Measurements from ENCODE around the gene C1orf116. TPM values are rescaled to one million over a fixed set of nuclear protein-coding genes. Genes with fewer than 3 reads are reported as not detected.

The C1orf116 gene
- total RNA-seq, 3 donors from 2014 or later (not counting 1 experiment from before 2014, with no cell fraction given), result 0.21 to 0.39 (median 0.30) TPM

DNA sequence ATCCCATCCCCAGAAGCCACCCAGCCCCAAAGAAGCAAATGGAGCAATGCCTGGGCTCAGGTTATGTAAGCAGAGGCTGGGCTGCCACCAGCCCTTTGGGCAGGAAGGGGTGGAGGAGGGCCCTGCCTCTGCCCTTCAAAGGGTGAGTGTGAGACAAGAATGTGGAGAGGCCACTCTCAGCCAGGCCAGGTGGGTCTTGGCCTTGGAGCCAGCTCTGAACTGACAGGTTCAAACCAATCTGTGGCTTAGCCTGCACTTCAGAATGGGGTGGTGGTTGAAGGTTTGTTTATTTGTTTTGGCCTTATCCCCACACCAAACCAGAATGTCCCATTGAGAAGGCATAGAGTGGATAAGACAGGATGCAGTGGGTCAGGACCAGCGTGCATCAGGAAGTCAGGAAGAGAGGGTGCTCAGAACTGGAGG lies 29.8 kb downstream of the C1orf116 start:
- DNase-seq, result no peak
- intact Hi-C loops (cut with micrococcal nuclease), result no loop called here
- TF ChIP-seq CTCF (IDR thresholded peaks at IDR 0.05), result no peak
- Histone ChIP-seq H3K36me3 (ENCODE audit: control insufficient read depth, insufficient read depth, low read length) (no peaks in the 10 kb centered on the region), H3K27me3 (ENCODE audit: control insufficient read depth, insufficient read depth, low read length) (no peaks in the 10 kb centered on the region), H3K9me3 (ENCODE audit: control insufficient read depth, insufficient read depth, low read length) (no peaks in the 10 kb centered on the region), H3K4me1 (ENCODE audit: control insufficient read depth, insufficient read depth, low read length) (no peaks in the 10 kb centered on the region), H3K4me3 (ENCODE audit: low read length) (no peak overlapping the region), H3K27ac (ENCODE audit: low read length) (no peak overlapping the region)
- H3K4me1 Mint-ChIP-seq, result peaks cover 0 to 7% of the 10 kb centered on the region in 2 donors
- no peak overlapping the region for H3K4me3 Mint-ChIP-seq
- H3K27me3 Mint-ChIP-seq (ENCODE audit: low read depth in 2 of 2), result peaks cover 8 to 17% of the 10 kb centered on the region in 2 donors
- H3K36me3 Mint-ChIP-seq, result no peaks in the 10 kb centered on the region
- no peak for ATAC-seq
- no peak overlapping the region for H3K27ac Mint-ChIP-seq
- 54% methylated on average over 1 of the region's 1 CpG for WGBS (ENCODE audit: insufficient coverage)
- H3K9me3 Mint-ChIP-seq, result no peaks in the 10 kb centered on the region

- Histone ChIP-seq H3K4me1 (ENCODE audit: control insufficient read depth, insufficient read depth, low read length) (no peaks in the 10 kb centered on the region), H3K36me3 (ENCODE audit: control insufficient read depth, insufficient read depth, low read length) (no peaks in the 10 kb centered on the region), H3K9me3 (ENCODE audit: control insufficient read depth, insufficient read depth, low read length) (no peaks in the 10 kb centered on the region), H3K27ac (ENCODE audit: low read length) (no peak overlapping the region), H3K4me3 (ENCODE audit: low read length) (no peak overlapping the region), H3K27me3 (ENCODE audit: control insufficient read depth, insufficient read depth, low read length) (no peaks in the 10 kb centered on the region)
- Mint-ChIP-seq H3K36me3 (no peaks in the 10 kb centered on the region), H3K9me3 (no peaks in the 10 kb centered on the region), H3K4me3 (no peak overlapping the region), H3K4me1 (peaks cover 0 to 7% of the 10 kb centered on the region in 2 donors), H3K27ac (no peak overlapping the region), H3K27me3 (ENCODE audit: low read depth in 2 of 2) (peaks cover 8 to 25% of the 10 kb centered on the region in 2 donors)
- DNase-seq, result no peak
- intact Hi-C loops (cut with micrococcal nuclease), result no loop called here
- no peak for ATAC-seq
- TF ChIP-seq CTCF (IDR thresholded peaks at IDR 0.05), result no peak
- 94% methylated on average over 4 of the region's 5 CpGs for WGBS (ENCODE audit: insufficient coverage)
These were observed 30.9 kb downstream of the C1orf116 start for GRCh38 chr1:207001492-207002245.

GRCh38 chr1:207000651-207001291 lies 31.8 kb downstream of the C1orf116 start:
- no peaks in the 10 kb centered on the region for H3K4me1 ChIP-seq (ENCODE audit: control insufficient read depth, insufficient read depth, low read length)
- no peaks in the 10 kb centered on the region for H3K9me3 ChIP-seq (ENCODE audit: control insufficient read depth, insufficient read depth, low read length)
- no peak for ATAC-seq
- Mint-ChIP-seq H3K4me3 (no peak overlapping the region), H3K9me3 (no peaks in the 10 kb centered on the region), H3K36me3 (no peaks in the 10 kb centered on the region), H3K27me3 (ENCODE audit: low read depth in 2 of 2) (peaks cover 8 to 27% of the 10 kb centered on the region in 2 donors), H3K27ac (no peak overlapping the region), H3K4me1 (peaks cover 0 to 7% of the 10 kb centered on the region in 2 donors)
- intact Hi-C loops (cut with micrococcal nuclease), result no loop called here
- no peak overlapping the region for H3K4me3 ChIP-seq (ENCODE audit: low read length)
- no peaks in the 10 kb centered on the region for H3K27me3 ChIP-seq (ENCODE audit: control insufficient read depth, insufficient read depth, low read length)
- WGBS (ENCODE audit: insufficient coverage), result 60% methylated on average over 4 of the region's 5 CpGs
- no peak for TF ChIP-seq CTCF (IDR thresholded peaks at IDR 0.05)
- no peak for DNase-seq
- H3K27ac ChIP-seq (ENCODE audit: low read length), result no peak overlapping the region
- no peaks in the 10 kb centered on the region for H3K36me3 ChIP-seq (ENCODE audit: control insufficient read depth, insufficient read depth, low read length)

Measured in natural killer cell (primary cell).